ENCODE measurements around the gene ALS2CL.

DNA sequence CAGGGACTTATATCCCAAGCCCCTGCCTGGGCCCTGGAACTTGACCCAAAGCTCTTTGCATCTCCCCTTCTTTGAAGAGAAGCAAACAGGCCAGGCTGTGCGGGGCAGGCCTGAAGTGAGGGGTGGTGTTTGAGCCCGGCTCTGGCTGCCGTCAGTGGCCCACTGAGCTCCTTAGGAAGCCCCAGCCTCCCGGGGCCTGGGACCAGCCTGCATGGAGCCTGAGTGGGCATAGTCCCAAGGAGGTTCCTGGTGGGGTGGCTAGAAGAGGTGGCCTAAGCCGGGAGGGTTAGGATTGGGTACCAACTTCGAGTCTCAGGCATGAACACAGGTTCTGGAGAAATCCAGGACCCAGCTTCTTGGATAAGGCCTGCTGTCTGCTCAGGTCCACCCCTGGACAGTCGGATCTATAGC lies 14.1 kb upstream of the ALS2CL start:
- TF ChIP-seq EP300 (IDR thresholded peaks at IDR 0.05; ENCODE audit: borderline replicate concordance), result no peak
- TF ChIP-seq MAX (IDR thresholded peaks at IDR 0.05), result no peak
- no peak for TF ChIP-seq TAF1 (IDR thresholded peaks at IDR 0.05; ENCODE audit: low read depth)
- no peak for TF ChIP-seq YY1 (IDR thresholded peaks at IDR 0.05; ENCODE audit: low read depth)
- no peak for TF ChIP-seq RAD21 (IDR thresholded peaks at IDR 0.05; ENCODE audit: low read depth)
- no peak for TF ChIP-seq CEBPB (IDR thresholded peaks at IDR 0.05)
- no peak for TF ChIP-seq ZBTB7A (IDR thresholded peaks at IDR 0.05; ENCODE audit: low read depth)
- TF ChIP-seq TCF12 (IDR thresholded peaks at IDR 0.05; ENCODE audit: low read depth), result no peak

Measured in Ishikawa (cell line).